Brain microvascular endothelial cell (primary cell): ENCODE data around the gene GPR27.

Source experiments
- DNase-seq: peaks from one replicate; pipeline ENCODE4 v3.0.0-alpha.2; 2020
- H3K27ac ChIP-seq: fragments of 250-450 bp; sonication (Bioruptor Pico); 2 replicates; pipeline ENCODE4 v1.5.1; 2020; ENCODE audit warnings: mild to moderate bottlenecking, moderate library complexity
- H3K27me3 ChIP-seq: fragments of 250-450 bp; sonication (Bioruptor Pico); replicated peaks from 2 replicates; pipeline ENCODE4 v1.5.1; 2020; ENCODE audit warnings: mild to moderate bottlenecking
- H3K36me3 ChIP-seq: fragments of 250-450 bp; sonication (Bioruptor Pico); replicated peaks from 2 replicates; pipeline ENCODE4 v1.5.1; 2020; ENCODE audit warnings: mild to moderate bottlenecking
- H3K4me3 ChIP-seq: 2 replicates; pipeline ENCODE4 v1.5.1; 2011; ENCODE audit warnings: low read depth, mild to moderate bottlenecking, control low read depth, low read length, moderate library complexity
- CTCF ChIP-seq: IDR thresholded peaks from 2 replicates; pipeline ENCODE4 v1.5.1; 2011; ENCODE audit warnings: low read depth, mild to moderate bottlenecking, moderate library complexity, low read length, control low read depth, inconsistent platforms; ENCODE audit errors: missing control alignments
- in situ Hi-C: cut with HindIII; loops from 2 replicates; pipeline ENCODE4 v1.10.0; 2017; ENCODE audit warnings: low sequenced_read_pairs, low pct_ligation_motif_present

Gene GPR27

GRCh38 chr3:71787851-71788405, 34.3 kb downstream of the GPR27 start:
- DNase-seq, result no peak
- no peak for TF ChIP-seq CTCF
- in situ Hi-C loops, result no loop called here
- Histone ChIP-seq H3K36me3 (no peaks in the 10 kb centered on the region), H3K27me3 (peaks cover 39% of the 10 kb centered on the region), H3K4me3 (no peak overlapping the region), H3K27ac (no peak overlapping the region)

- H3K4me3 ChIP-seq, result no peak overlapping the region
- no peak for TF ChIP-seq CTCF
- no peaks in the 10 kb centered on the region for H3K36me3 ChIP-seq
- in situ Hi-C loops, result no loop called here
- peaks cover 19% of the 10 kb centered on the region for H3K27me3 ChIP-seq
- DNase-seq, result no peak
- H3K27ac ChIP-seq, result no peak overlapping the region
Measured at GRCh38 chr3:71789922-71790321, 36.3 kb downstream of the GPR27 start.

- TF ChIP-seq CTCF, result no peak
- Histone ChIP-seq H3K4me3 (no peak overlapping the region), H3K27ac (no peak overlapping the region), H3K36me3 (no peaks in the 10 kb centered on the region), H3K27me3 (peaks cover 2% of the 10 kb centered on the region)
- in situ Hi-C loops, result no loop called here
- no peak for DNase-seq
Measured at GRCh38 chr3:71791634-71792033, 38.0 kb downstream of the GPR27 start.

- Histone ChIP-seq H3K27me3 (peaks cover 9% of the 10 kb centered on the region), H3K27ac (no peak overlapping the region), H3K4me3 (no peak overlapping the region), H3K36me3 (no peaks in the 10 kb centered on the region)
- in situ Hi-C loops, result no loop called here
- no peak for DNase-seq
- no peak for TF ChIP-seq CTCF
Measured at GRCh38 chr3:71796290-71796689, 42.6 kb downstream of the GPR27 start.

- TF ChIP-seq CTCF, result no peak
- in situ Hi-C loops, result no loop called here
Measured at GRCh38 chr3:71797455-71797854, 43.8 kb downstream of the GPR27 start.

GRCh38 chr3:71800023-71800422, 46.4 kb downstream of the GPR27 start:
- Histone ChIP-seq H3K27ac (no peak overlapping the region), H3K27me3 (peaks cover 9% of the 10 kb centered on the region), H3K4me3 (no peak overlapping the region), H3K36me3 (no peaks in the 10 kb centered on the region)
- no peak for DNase-seq
- in situ Hi-C loops, result no loop called here
- no peak for TF ChIP-seq CTCF

More at GRCh38 chr3:71797455-71797854, 43.8 kb downstream of the GPR27 start:
- Histone ChIP-seq H3K36me3 (no peaks in the 10 kb centered on the region), H3K4me3 (no peak overlapping the region), H3K27ac (no peak overlapping the region), H3K27me3 (peaks cover 9% of the 10 kb centered on the region)
- no peak for DNase-seq
